A673 (cell line): ENCODE measurements around the gene AFAP1. TPM values are rescaled to one million over a fixed set of nuclear protein-coding genes. Genes with fewer than 3 reads are reported as not detected.

ENCODE experiments used
- BruUV-seq: library from RNA; stranded (reverse); fragments of 400-500 nt; replicated peaks from 2 replicates; lab custom pipeline; 2021; lab: Mats Ljungman, UMichigan
- CTCF ChIA-PET: fragments of 300-600 bp; sonication (Branson Sonifier 250); formaldehyde crosslinking; loops from one replicate; lab custom pipeline; 2022; ENCODE audit warnings: antibody characterized with exemption; lab: Charles Lee
- POLR2A ChIA-PET: fragments of 300-600 bp; sonication (Branson Sonifier 250); formaldehyde crosslinking; loops from one replicate; lab custom pipeline; 2022; ENCODE audit warnings: antibody characterized with exemption; ENCODE audit not compliant: low non-redundant PET; lab: Charles Lee
- DNase-seq: peaks from one replicate; pipeline ENCODE4 v3.0.0-alpha.2; 2015; ENCODE audit warnings: low spot score
- H3K27ac ChIP-seq: fragments of 200-600 bp; sonication (generic); 2 replicates; pipeline ENCODE4 v1.5.1; 2016; ENCODE audit warnings: mixed run types, low read depth, mild to moderate bottlenecking, mixed read lengths, antibody characterized with exemption, low read length; ENCODE audit not compliant: poor library complexity, severe bottlenecking
- H3K27me3 ChIP-seq: fragments of 200-600 bp; sonication (generic); replicated peaks from 2 replicates; pipeline ENCODE4 v1.6.1; 2017; ENCODE audit warnings: mixed run types, low read depth, mild to moderate bottlenecking, mixed read lengths, antibody characterized with exemption, low read length; ENCODE audit not compliant: insufficient read depth, poor library complexity
- H3K36me3 ChIP-seq: fragments of 200-600 bp; sonication (generic); 2 replicates; pipeline ENCODE4 v1.6.1; 2016; ENCODE audit warnings: mixed run types, mild to moderate bottlenecking, mixed read lengths, antibody characterized with exemption, low read length; ENCODE audit not compliant: insufficient read depth, poor library complexity, severe bottlenecking
- H3K4me1 ChIP-seq: fragments of 200-600 bp; sonication (generic); 2 replicates; pipeline ENCODE4 v1.6.1; 2017; ENCODE audit warnings: mixed run types, mild to moderate bottlenecking, mixed read lengths, antibody characterized with exemption, low read length; ENCODE audit not compliant: insufficient read depth, poor library complexity, severe bottlenecking
- H3K4me3 ChIP-seq: fragments of 200-600 bp; sonication (generic); 2 replicates; pipeline ENCODE4 v1.5.1; 2016; ENCODE audit warnings: low read depth, mixed run types, mild to moderate bottlenecking, mixed read lengths, low read length; ENCODE audit not compliant: poor library complexity, severe bottlenecking
- H3K9me3 ChIP-seq: fragments of 200-600 bp; sonication (generic); 2 replicates; pipeline ENCODE4 v1.6.1; 2016; ENCODE audit warnings: mixed run types, low read depth, mild to moderate bottlenecking, mixed read lengths, antibody characterized with exemption, low read length; ENCODE audit not compliant: poor library complexity, severe bottlenecking
- EZH2 ChIP-seq: fragments of 200-600 bp; sonication (generic); IDR thresholded peaks from 2 replicates; pipeline ENCODE4 v1.6.1; 2017; ENCODE audit warnings: borderline replicate concordance, low read depth, mild to moderate bottlenecking, mixed read lengths, antibody characterized with exemption, low read length; ENCODE audit not compliant: poor library complexity, severe bottlenecking
- intact Hi-C: fragments of 100-400 bp; cut with micrococcal nuclease; formaldehyde crosslinking; loops from one replicate; pipeline ENCODE4 v1.10.0; 2022; ENCODE audit not compliant: unreplicated experiment
- total RNA-seq: library from RNA; stranded (reverse); gene quantifications from 2 replicates; pipeline ENCODE4 v1.2.3, GENCODE V29; 2021
- TF ChIP-seq, protein P1 (sequence below): fragments of 300-800, 200-600 bp; sonication (generic); conservative IDR thresholded peaks from 2 replicates; pipeline ENCODE4 v1.5.1; 2017; ENCODE audit warnings: low read depth, mild to moderate bottlenecking, antibody characterized with exemption, low read length, moderate library complexity, mixed read lengths

The AFAP1 gene
- total RNA-seq, 1 experiment from 2014 or later: 42.6 TPM

DNA sequence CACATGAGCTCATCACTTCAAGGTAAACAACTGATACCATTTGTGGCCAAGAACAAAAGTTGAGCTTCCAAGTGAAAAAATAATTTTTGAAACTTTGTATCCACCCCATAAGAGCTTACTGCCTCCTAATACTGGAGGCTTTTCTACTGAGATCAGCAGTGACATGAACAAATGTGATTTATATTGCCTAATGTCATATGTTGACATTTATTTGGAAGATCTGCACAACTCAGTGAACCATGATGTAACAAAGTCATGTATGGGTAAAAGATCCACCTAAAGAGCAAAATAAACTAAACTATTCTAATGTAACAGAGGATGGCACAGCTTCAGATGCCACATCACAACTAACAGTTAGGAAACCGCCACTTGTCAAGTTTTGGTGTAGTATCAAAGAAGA lies 65.8 kb downstream of the AFAP1 start:
- peaks cover 11% of the 10 kb centered on the region for H3K4me1 ChIP-seq
- no peak overlapping the region for H3K27ac ChIP-seq
- DNase-seq: no peak
- intact Hi-C loops: no loop called here
- POLR2A ChIA-PET: no interaction called here
- H3K9me3 ChIP-seq: no peaks in the 10 kb centered on the region
- H3K4me3 ChIP-seq: no peak overlapping the region
- H3K36me3 ChIP-seq: peaks cover 6% of the 10 kb centered on the region
- no TSS peak for BruUV-seq
- CTCF ChIA-PET: no interaction called here
- no peaks in the 10 kb centered on the region for H3K27me3 ChIP-seq
- TF ChIP-seq EZH2: no peak
- TF ChIP-seq, protein P1, sequence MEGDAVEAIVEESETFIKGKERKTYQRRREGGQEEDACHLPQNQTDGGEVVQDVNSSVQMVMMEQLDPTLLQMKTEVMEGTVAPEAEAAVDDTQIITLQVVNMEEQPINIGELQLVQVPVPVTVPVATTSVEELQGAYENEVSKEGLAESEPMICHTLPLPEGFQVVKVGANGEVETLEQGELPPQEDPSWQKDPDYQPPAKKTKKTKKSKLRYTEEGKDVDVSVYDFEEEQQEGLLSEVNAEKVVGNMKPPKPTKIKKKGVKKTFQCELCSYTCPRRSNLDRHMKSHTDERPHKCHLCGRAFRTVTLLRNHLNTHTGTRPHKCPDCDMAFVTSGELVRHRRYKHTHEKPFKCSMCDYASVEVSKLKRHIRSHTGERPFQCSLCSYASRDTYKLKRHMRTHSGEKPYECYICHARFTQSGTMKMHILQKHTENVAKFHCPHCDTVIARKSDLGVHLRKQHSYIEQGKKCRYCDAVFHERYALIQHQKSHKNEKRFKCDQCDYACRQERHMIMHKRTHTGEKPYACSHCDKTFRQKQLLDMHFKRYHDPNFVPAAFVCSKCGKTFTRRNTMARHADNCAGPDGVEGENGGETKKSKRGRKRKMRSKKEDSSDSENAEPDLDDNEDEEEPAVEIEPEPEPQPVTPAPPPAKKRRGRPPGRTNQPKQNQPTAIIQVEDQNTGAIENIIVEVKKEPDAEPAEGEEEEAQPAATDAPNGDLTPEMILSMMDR: no peak

- Histone ChIP-seq H3K27ac (peak overlapping the region; percentile 61), H3K4me1 (peaks cover 11% of the 10 kb centered on the region), H3K9me3 (no peaks in the 10 kb centered on the region), H3K4me3 (no peak overlapping the region), H3K27me3 (no peaks in the 10 kb centered on the region), H3K36me3 (peaks cover 6% of the 10 kb centered on the region)
- peak; percentile 75 for DNase-seq
- intact Hi-C loops: no loop called here
- TF ChIP-seq, protein P1: no peak
- TF ChIP-seq EZH2: no peak
- BruUV-seq: no TSS peak
- ChIA-PET POLR2A (no interaction called here), CTCF (no interaction called here)
Observed at GRCh38 chr4:7872264-7872771, 67.3 kb downstream of the AFAP1 start.

DNA sequence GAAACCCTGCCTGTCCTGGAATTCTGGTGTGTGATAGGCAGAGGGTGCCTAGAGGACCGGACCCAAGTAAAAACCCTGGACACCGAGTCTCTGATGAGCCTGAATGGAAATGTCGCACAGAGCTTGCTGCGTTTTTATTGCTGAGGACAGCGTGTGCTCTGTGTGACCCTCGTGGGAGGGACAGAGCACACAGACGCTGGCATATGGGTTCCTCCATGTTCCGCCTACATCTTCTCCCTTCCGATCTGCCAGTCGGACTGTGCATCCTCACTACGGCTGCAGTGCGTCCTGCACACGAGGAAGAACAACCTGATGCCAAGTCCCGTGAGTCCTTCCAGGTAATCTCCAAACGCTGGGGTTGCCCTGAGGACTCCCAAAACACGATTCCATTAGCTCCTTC lies 68.3 kb downstream of the AFAP1 start:
- peak overlapping the region; percentile 61 for H3K27ac ChIP-seq
- H3K4me3 ChIP-seq: no peak overlapping the region
- intact Hi-C loops: no loop called here
- peaks cover 11% of the 10 kb centered on the region for H3K4me1 ChIP-seq
- POLR2A ChIA-PET: no interaction called here
- CTCF ChIA-PET: no interaction called here
- BruUV-seq: no TSS peak
- peaks cover 6% of the 10 kb centered on the region for H3K36me3 ChIP-seq
- TF ChIP-seq, protein P1: no peak
- no peak for TF ChIP-seq EZH2
- no peaks in the 10 kb centered on the region for H3K9me3 ChIP-seq
- no peaks in the 10 kb centered on the region for H3K27me3 ChIP-seq
- DNase-seq: no peak
